GM23248 (cell line): ENCODE measurements around the gene NEB. TPM values are rescaled to one million over a fixed set of nuclear protein-coding genes. Genes with fewer than 3 reads are reported as not detected.
"Not testable (repeated sequence)": the region's sequence is repeated elsewhere in the genome, so short reads cannot be mapped to it uniquely, and the experiment has no call there.

Experiments used
- DNase-seq: peaks from one replicate; pipeline ENCODE4 v3.0.0-alpha.2; 2015
- H2AFZ ChIP-seq: fragments of 200-600 bp; sonication (generic); 2 replicates; pipeline ENCODE4 v1.6.1; 2016; ENCODE audit warnings: antibody characterized with exemption
- H3F3A ChIP-seq: fragments of 200-600 bp; sonication (generic); 2 replicates; pipeline ENCODE4 v1.6.1; 2016; ENCODE audit warnings: mild to moderate bottlenecking, antibody characterized with exemption, mixed run types; ENCODE audit not compliant: insufficient read depth
- H3K27ac ChIP-seq: fragments of 200-600 bp; sonication (generic); 2 replicates; pipeline ENCODE4 v1.5.1; 2016; ENCODE audit warnings: mild to moderate bottlenecking
- H3K27me3 ChIP-seq: fragments of 200-600 bp; sonication (generic); replicated peaks from 2 replicates; pipeline ENCODE4 v1.6.1; 2016; ENCODE audit warnings: mild to moderate bottlenecking; ENCODE audit not compliant: insufficient read depth
- H3K36me3 ChIP-seq: fragments of 200-600 bp; sonication (generic); 2 replicates; pipeline ENCODE4 v1.6.1; 2016; ENCODE audit warnings: low read depth, mild to moderate bottlenecking
- H3K4me1 ChIP-seq: fragments of 200-600 bp; sonication (generic); 2 replicates; pipeline ENCODE4 v1.6.1; 2016; ENCODE audit warnings: mild to moderate bottlenecking; ENCODE audit not compliant: insufficient read depth
- H3K4me2 ChIP-seq: fragments of 200-600 bp; sonication (generic); one replicate; pipeline ENCODE4 v1.6.1; 2016; ENCODE audit warnings: mild to moderate bottlenecking; ENCODE audit not compliant: unreplicated experiment
- H3K4me3 ChIP-seq: fragments of 200-600 bp; sonication (generic); 2 replicates; pipeline ENCODE4 v1.5.1; 2016; ENCODE audit warnings: mild to moderate bottlenecking
- H3K79me2 ChIP-seq: fragments of 200-600 bp; sonication (generic); 2 replicates; pipeline ENCODE4 v1.6.1; 2016; ENCODE audit warnings: mild to moderate bottlenecking; ENCODE audit not compliant: insufficient read depth
- H3K9ac ChIP-seq: fragments of 200-600 bp; sonication (generic); 2 replicates; pipeline ENCODE4 v1.6.1; 2016; ENCODE audit warnings: mild to moderate bottlenecking
- H3K9me2 ChIP-seq: fragments of 200-600 bp; sonication (generic); 2 replicates; pipeline ENCODE4 v1.6.1; 2016; ENCODE audit warnings: mixed run types, mild to moderate bottlenecking, moderate library complexity; ENCODE audit not compliant: insufficient read depth
- H3K9me3 ChIP-seq: fragments of 200-600 bp; sonication (generic); one replicate; pipeline ENCODE4 v1.6.1; 2017; ENCODE audit warnings: low read depth
- H4K20me1 ChIP-seq: fragments of 200-600 bp; sonication (generic); 2 replicates; pipeline ENCODE4 v1.6.0; 2016; ENCODE audit not compliant: insufficient read depth
- EZH2 ChIP-seq: fragments of 200-600 bp; sonication (generic); IDR thresholded peaks from 2 replicates; pipeline ENCODE4 v1.6.1; 2018; ENCODE audit warnings: antibody characterized with exemption, mild to moderate bottlenecking; ENCODE audit not compliant: insufficient read depth, poor library complexity, severe bottlenecking
- EZH2phosphoT487 ChIP-seq: fragments of 200-600 bp; sonication (generic); IDR thresholded peaks from 2 replicates; pipeline ENCODE4 v1.6.1; 2018; ENCODE audit warnings: antibody characterized with exemption, moderate library complexity, mild to moderate bottlenecking, low read depth; ENCODE audit not compliant: insufficient read depth
- WGBS, 2 experiments: methylation state at CpG; one replicate each; pipeline ENCODE4 v1.1.6; 2015 to 2017; ENCODE audit warnings: low lambda C conversion rate in 2 of 2, low coverage in 1 of 2; ENCODE audit errors: missing lambda C conversion rate in 2 of 2; 5-methylcytosine and 5-hydroxymethylcytosine counted together
- in situ Hi-C: fragments of 300-500 bp; cut with MboI; formaldehyde crosslinking; loops from 2 replicates; pipeline ENCODE4 v1.15.0; 2020
- polyA plus RNA-seq: library from polyadenylated mRNA; unstranded; fragments of >200 nt; fragmentation: Nextera tagmentation; extraction: Ambion mirVana; gene quantifications from 2 replicates; pipeline ENCODE4 v1.2.1, GENCODE V29; 2016
- total RNA-seq: library from RNA; depleted of rRNA; stranded (reverse); fragments of >200 nt; shearing (Covaris generic); gene quantifications from 2 replicates; pipeline ENCODE4 v1.2.3, GENCODE V29; 2014

Gene NEB
- total and polyA plus RNA-seq, 2 experiments from 2014 or later, result 0.11 to 1.5 TPM

DNA sequence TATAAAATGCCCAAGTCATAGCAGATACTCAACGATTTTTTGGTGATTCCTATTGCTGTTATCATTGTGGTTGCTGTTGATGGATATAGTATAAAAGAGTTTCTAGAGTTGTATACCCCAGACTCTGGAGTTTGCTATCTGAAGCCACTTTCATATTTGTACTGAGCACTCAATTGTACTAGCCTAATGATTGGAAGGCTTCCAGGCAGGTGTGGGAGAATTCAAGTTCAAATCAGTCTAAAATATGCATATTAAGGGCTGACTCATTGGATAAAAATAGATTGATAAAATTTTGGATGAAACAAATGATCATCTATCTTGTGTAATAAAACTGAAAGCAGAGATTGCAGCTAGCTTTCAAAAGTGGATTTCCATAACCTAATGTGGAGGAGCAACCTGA lies 122.9 kb downstream of the NEB start:
- Histone ChIP-seq H3F3A (no peaks in the 10 kb centered on the region), H3K27me3 (no peaks in the 10 kb centered on the region), H3K9me2 (no peaks in the 10 kb centered on the region), H3K4me1 (no peaks in the 10 kb centered on the region), H3K36me3 (no peaks in the 10 kb centered on the region), H3K9me3 (no peaks in the 10 kb centered on the region), H3K79me2 (no peaks in the 10 kb centered on the region), H3K9ac (no peak overlapping the region), H3K4me3 (no peak overlapping the region), H3K4me2 (no peak overlapping the region), H2AFZ (no peak overlapping the region), H3K27ac (no peak overlapping the region), H4K20me1 (no peaks in the 10 kb centered on the region)
- no peak for DNase-seq
- TF ChIP-seq EZH2phosphoT487, result no peak
- TF ChIP-seq EZH2, result no peak
- WGBS, 2 experiments, result 25 to 27% methylated on average over 1 of the region's 1 CpG
- in situ Hi-C loops, result no loop called here

DNA sequence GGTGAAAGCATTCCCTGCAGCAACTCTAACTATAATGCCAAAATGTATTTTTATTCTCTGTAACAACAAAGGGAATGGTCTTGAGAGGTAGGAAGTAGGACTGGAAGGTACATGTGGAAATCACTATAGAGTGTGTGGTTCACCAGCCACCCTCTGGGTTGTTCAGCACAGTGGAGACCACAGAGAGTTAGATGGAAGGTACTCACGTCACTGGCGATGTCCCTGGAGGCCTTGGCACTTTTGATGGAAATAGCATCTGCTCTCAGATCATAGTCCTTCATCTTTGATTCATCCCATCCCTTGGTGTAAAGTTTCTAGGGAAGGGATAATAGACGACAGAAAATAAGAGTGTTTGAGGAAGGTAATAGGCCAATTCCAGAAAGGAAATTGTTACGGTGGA lies 124.0 kb downstream of the NEB start:
- H3K4me1 ChIP-seq, result no peaks in the 10 kb centered on the region
- H3K36me3 ChIP-seq, result no peaks in the 10 kb centered on the region
- no peaks in the 10 kb centered on the region for H3K27me3 ChIP-seq
- H3K9me3 ChIP-seq, result no peaks in the 10 kb centered on the region
- H3K9ac ChIP-seq, result no peak overlapping the region
- H3K4me2 ChIP-seq, result no peak overlapping the region
- H3K4me3 ChIP-seq, result no peak overlapping the region
- DNase-seq, result no peak
- no peak overlapping the region for H2AFZ ChIP-seq
- H4K20me1 ChIP-seq, result no peaks in the 10 kb centered on the region
- H3K9me2 ChIP-seq, result no peaks in the 10 kb centered on the region
- no peak overlapping the region for H3K27ac ChIP-seq
- no peaks in the 10 kb centered on the region for H3K79me2 ChIP-seq
- H3F3A ChIP-seq, result no peaks in the 10 kb centered on the region
- TF ChIP-seq EZH2phosphoT487 (no peak), EZH2 (no peak)
- WGBS, 2 experiments, result 91% methylated on average over 4 of the region's 4 CpGs
- in situ Hi-C loops, result no loop called here

DNA sequence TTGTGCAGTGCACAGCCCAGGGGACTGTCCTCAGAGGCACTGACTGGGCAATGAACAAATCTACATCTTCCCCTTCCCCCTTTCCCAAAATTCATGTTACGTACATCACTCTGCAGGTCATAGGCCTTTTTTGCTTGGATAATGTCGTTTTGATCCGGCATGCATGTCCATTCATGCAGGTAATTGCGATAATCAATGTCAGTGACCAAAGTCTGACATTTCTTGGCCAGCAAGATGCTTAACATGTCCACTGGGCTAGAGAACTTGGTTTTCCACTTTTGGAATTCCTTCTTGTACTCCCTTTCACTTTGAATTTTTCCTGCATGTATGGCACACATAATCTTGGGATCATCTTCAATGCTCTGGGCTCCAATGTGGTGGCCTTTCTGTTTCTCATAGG lies 124.6 kb downstream of the NEB start:
- Histone ChIP-seq H3K9ac (no peak overlapping the region), H3F3A (no peaks in the 10 kb centered on the region), H3K9me3 (no peaks in the 10 kb centered on the region), H3K27ac (no peak overlapping the region), H3K36me3 (no peaks in the 10 kb centered on the region), H3K79me2 (no peaks in the 10 kb centered on the region), H2AFZ (no peak overlapping the region), H3K4me1 (no peaks in the 10 kb centered on the region), H3K4me3 (no peak overlapping the region), H3K9me2 (no peaks in the 10 kb centered on the region), H3K27me3 (no peaks in the 10 kb centered on the region), H4K20me1 (no peaks in the 10 kb centered on the region), H3K4me2 (no peak overlapping the region)
- WGBS, 2 experiments, result 87 to 93% methylated on average over 4 of the region's 4 CpGs
- DNase-seq, result no peak
- in situ Hi-C loops, result no loop called here
- TF ChIP-seq EZH2 (no peak), EZH2phosphoT487 (no peak)

DNA sequence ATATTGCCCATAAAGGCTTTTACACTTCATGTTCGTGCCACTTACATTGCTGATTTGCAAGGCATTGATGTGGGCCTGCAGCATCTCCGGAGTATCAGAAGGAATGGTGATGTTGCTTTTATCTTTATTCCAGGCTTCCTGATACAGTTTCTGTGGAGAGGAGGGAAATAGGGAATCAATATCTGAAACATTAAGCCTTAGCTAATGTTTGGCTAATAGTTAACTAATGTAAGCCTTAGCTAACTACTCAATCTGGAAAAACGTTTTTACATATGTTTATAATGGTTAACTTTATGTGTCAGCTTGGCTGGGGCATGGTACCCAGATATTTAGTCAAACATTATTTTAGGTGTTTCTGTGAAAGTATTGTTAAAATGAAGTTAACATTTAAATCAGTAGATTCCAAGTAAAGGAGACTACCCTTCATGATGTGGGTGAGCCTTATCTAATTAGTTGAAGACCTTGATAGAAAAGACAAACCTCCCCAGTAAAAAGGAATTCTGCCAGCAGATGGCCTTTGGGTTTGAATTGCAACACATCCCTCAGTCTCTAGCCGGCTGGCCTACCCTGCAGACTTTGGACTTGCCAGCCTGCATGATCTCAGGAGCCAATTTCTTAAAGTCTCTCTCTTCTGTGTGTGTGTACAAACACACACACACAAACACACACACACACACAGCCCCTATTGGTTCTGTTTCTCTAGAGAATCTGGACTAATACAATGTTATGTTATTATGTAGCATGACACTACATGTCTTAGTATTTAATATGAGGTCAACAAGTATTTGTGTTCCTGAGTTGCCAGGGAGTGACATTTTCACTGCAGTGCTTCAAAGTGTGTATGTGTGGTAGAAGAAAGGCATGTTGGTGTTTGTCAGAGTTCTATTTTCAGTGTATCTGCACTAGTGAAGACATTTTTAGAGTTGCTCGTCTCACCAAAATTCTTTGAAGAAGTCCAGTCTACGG lies 126.5 kb downstream of the NEB start:
- H3K27me3 ChIP-seq, H3K9me2 ChIP-seq, H3K4me2 ChIP-seq, H3K4me1 ChIP-seq, H2AFZ ChIP-seq, H3K79me2 ChIP-seq, H3K9ac ChIP-seq, H3K27ac ChIP-seq, DNase-seq, H4K20me1 ChIP-seq, H3K9me3 ChIP-seq, H3K4me3 ChIP-seq, in situ Hi-C loops, H3K36me3 ChIP-seq, H3F3A ChIP-seq: not testable (repeated sequence)
- WGBS, 2 experiments, result 44 to 67% methylated on average over 1 of the region's 6 CpGs

DNA sequence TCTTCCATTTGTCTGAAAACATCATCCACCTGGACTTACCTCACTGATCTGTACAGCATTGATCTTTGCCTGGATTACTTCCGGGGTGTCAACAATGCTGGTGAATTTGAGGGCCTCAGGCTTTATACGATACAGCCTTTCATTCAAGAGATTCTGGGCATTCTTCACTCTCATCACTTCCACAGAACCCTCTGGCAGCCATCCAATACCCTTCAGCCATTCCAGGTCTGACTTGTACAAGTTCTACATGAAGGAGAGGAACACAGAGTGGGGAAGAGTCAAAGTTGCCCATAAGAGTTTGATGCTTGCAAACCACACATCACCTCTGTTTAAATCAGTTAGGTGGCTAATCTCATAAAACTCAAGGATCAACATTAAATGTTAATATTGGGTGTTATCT lies 130.7 kb downstream of the NEB start:
- H3K36me3 ChIP-seq, H3K27ac ChIP-seq, H3K4me1 ChIP-seq, H3K79me2 ChIP-seq, H4K20me1 ChIP-seq, H3K9ac ChIP-seq, H3K4me3 ChIP-seq, H3K9me2 ChIP-seq, in situ Hi-C loops, H3K27me3 ChIP-seq, H3K9me3 ChIP-seq, DNase-seq, H3F3A ChIP-seq, H3K4me2 ChIP-seq, H2AFZ ChIP-seq: not testable (repeated sequence)
- WGBS, 2 experiments, result 75 to 89% methylated on average over 1 of the region's 2 CpGs

DNA sequence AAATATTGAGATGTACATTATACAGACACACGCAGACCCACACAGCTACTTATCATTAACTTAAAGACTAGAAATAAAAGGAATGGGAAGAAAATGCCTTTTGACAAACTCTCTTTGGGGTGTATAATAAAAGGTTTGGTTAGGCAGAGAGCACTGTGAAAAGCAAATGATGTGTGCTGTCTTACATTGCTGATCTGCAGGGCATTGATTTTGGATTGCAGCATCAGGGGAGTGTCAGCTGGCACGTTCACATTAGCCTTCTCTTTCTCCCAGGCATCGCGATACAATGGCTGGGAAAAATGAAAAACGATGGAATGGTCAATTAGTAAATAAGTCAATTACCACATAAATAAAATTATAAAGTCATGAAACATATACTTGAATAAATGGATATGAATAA lies 131.9 kb downstream of the NEB start:
- H3K27ac ChIP-seq, H3K9me3 ChIP-seq, in situ Hi-C loops, H3K4me2 ChIP-seq, H3K27me3 ChIP-seq, H3F3A ChIP-seq, DNase-seq, H4K20me1 ChIP-seq, H3K79me2 ChIP-seq, H2AFZ ChIP-seq, H3K9me2 ChIP-seq, H3K4me1 ChIP-seq, H3K9ac ChIP-seq, H3K4me3 ChIP-seq, H3K36me3 ChIP-seq: not testable (repeated sequence)
- WGBS, 2 experiments, result no CpG with 5 or more reads among the region's 5 CpGs

DNA sequence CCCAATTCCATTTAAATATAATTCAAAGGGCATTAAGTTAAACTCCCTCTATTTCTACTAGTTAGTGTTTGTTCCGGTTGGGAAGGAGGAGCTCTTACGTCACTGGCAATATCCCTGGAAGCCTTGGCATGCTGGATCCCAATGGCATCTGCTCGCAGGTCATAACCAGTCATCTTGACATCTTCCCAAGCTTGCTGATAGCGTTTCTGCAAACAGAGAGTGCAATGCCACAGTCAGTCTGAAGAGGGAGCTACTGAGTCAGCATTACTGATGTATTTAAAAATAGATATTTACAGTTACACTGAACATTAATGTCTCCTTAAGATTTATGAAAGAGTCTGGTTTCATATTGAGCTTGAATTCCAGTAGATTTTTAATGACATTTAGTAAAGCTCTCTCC lies 132.5 kb downstream of the NEB start:
- H3K9me2 ChIP-seq, H3K79me2 ChIP-seq, H3F3A ChIP-seq, H4K20me1 ChIP-seq, H3K27ac ChIP-seq, DNase-seq, H3K4me3 ChIP-seq, H3K9me3 ChIP-seq, H3K4me2 ChIP-seq, H3K9ac ChIP-seq, H3K27me3 ChIP-seq, H3K36me3 ChIP-seq, H2AFZ ChIP-seq, H3K4me1 ChIP-seq, in situ Hi-C loops: not testable (repeated sequence)
- WGBS, 2 experiments, result no CpG with 5 or more reads among the region's 4 CpGs
